ENCODE measurements around the gene LASP1.

DNA sequence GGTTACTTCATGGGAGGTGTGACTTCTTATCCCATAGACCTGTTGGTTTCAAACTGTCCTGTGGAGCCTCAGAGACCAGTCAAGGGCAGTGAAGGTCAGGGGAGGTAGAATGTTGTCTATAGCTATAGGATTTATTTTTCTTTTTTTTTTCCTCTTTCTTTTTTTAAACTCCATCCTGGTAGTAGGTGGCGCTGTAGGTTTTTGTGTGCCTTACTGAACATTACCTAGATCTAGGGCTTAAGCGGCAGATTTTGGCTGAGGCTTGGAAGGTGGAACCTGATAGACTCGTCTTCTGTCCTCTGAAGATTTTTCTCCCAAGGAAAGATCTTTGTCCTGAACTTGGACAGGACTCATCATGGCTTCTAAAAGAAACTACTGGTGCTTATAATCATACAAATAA lies 47.4 kb downstream of the LASP1 start:
- TF ChIP-seq, protein P1, sequence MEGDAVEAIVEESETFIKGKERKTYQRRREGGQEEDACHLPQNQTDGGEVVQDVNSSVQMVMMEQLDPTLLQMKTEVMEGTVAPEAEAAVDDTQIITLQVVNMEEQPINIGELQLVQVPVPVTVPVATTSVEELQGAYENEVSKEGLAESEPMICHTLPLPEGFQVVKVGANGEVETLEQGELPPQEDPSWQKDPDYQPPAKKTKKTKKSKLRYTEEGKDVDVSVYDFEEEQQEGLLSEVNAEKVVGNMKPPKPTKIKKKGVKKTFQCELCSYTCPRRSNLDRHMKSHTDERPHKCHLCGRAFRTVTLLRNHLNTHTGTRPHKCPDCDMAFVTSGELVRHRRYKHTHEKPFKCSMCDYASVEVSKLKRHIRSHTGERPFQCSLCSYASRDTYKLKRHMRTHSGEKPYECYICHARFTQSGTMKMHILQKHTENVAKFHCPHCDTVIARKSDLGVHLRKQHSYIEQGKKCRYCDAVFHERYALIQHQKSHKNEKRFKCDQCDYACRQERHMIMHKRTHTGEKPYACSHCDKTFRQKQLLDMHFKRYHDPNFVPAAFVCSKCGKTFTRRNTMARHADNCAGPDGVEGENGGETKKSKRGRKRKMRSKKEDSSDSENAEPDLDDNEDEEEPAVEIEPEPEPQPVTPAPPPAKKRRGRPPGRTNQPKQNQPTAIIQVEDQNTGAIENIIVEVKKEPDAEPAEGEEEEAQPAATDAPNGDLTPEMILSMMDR (IDR thresholded peaks at IDR 0.05; ENCODE audit: insufficient read depth, low read length) = no peak
- no peak for TF ChIP-seq POLR2AphosphoS5 (IDR thresholded peaks at IDR 0.05; ENCODE audit: low read depth)
- TF ChIP-seq, protein P2, sequence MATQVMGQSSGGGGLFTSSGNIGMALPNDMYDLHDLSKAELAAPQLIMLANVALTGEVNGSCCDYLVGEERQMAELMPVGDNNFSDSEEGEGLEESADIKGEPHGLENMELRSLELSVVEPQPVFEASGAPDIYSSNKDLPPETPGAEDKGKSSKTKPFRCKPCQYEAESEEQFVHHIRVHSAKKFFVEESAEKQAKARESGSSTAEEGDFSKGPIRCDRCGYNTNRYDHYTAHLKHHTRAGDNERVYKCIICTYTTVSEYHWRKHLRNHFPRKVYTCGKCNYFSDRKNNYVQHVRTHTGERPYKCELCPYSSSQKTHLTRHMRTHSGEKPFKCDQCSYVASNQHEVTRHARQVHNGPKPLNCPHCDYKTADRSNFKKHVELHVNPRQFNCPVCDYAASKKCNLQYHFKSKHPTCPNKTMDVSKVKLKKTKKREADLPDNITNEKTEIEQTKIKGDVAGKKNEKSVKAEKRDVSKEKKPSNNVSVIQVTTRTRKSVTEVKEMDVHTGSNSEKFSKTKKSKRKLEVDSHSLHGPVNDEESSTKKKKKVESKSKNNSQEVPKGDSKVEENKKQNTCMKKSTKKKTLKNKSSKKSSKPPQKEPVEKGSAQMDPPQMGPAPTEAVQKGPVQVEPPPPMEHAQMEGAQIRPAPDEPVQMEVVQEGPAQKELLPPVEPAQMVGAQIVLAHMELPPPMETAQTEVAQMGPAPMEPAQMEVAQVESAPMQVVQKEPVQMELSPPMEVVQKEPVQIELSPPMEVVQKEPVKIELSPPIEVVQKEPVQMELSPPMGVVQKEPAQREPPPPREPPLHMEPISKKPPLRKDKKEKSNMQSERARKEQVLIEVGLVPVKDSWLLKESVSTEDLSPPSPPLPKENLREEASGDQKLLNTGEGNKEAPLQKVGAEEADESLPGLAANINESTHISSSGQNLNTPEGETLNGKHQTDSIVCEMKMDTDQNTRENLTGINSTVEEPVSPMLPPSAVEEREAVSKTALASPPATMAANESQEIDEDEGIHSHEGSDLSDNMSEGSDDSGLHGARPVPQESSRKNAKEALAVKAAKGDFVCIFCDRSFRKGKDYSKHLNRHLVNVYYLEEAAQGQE (IDR thresholded peaks at IDR 0.05; ENCODE audit: insufficient replicate concordance, low read depth) = no peak
- no peak for TF ChIP-seq GABPA (IDR thresholded peaks at IDR 0.05; ENCODE audit: low read depth)
